ENCODE data around the gene RBM47.
A peak's percentile ranks its signal among the peaks of the same experiment; 100 is the strongest.

The RBM47 gene

GRCh38 chr4:40586729-40587128 is 42.9 kb downstream of the RBM47 start:
- DNase-seq (ENCODE audit: low spot score) = no peak

- no peak for DNase-seq (ENCODE audit: low spot score)
Measured at GRCh38 chr4:40586034-40586433, 43.6 kb downstream of the RBM47 start.

- DNase-seq (ENCODE audit: low spot score) = no peak
Measured at GRCh38 chr4:40585201-40585799, 44.4 kb downstream of the RBM47 start.

GRCh38 chr4:40584517-40585141 is 45.0 kb downstream of the RBM47 start:
- DNase-seq (ENCODE audit: low spot score) = no peak

GRCh38 chr4:40583850-40584439 is 45.7 kb downstream of the RBM47 start:
- DNase-seq (ENCODE audit: low spot score) = no peak

GRCh38 chr4:40582413-40582812 is 47.3 kb downstream of the RBM47 start:
- DNase-seq (ENCODE audit: low spot score) = no peak

- no peak for DNase-seq (ENCODE audit: low spot score)
Measured at GRCh38 chr4:40581254-40582140, 48.2 kb downstream of the RBM47 start.

- DNase-seq (ENCODE audit: low spot score) = no peak
Measured at GRCh38 chr4:40579983-40580382, 49.7 kb downstream of the RBM47 start.

- no peak for DNase-seq (ENCODE audit: low spot score)
Measured at GRCh38 chr4:40577588-40578253, 51.9 kb downstream of the RBM47 start.

GRCh38 chr4:40576651-40577480 is 52.8 kb downstream of the RBM47 start:
- peak; percentile 29 for DNase-seq (ENCODE audit: low spot score)

GRCh38 chr4:40575846-40576245 is 53.8 kb downstream of the RBM47 start:
- no peak for DNase-seq (ENCODE audit: low spot score)

GRCh38 chr4:40573593-40574311 is 55.9 kb downstream of the RBM47 start:
- DNase-seq (ENCODE audit: low spot score) = no peak

- DNase-seq (ENCODE audit: low spot score) = no peak
Measured at GRCh38 chr4:40572692-40573310, 56.9 kb downstream of the RBM47 start.

- DNase-seq (ENCODE audit: low spot score) = no peak
Measured at GRCh38 chr4:40571208-40571607, 58.5 kb downstream of the RBM47 start.

- DNase-seq (ENCODE audit: low spot score) = no peak
Measured at GRCh38 chr4:40570348-40571077, 59.2 kb downstream of the RBM47 start.

- DNase-seq (ENCODE audit: low spot score) = peak; percentile 43
Measured at GRCh38 chr4:40564815-40565483, 64.7 kb downstream of the RBM47 start.

GRCh38 chr4:40564004-40564403 is 65.7 kb downstream of the RBM47 start:
- no peak for DNase-seq (ENCODE audit: low spot score)

GRCh38 chr4:40563401-40563800 is 66.3 kb downstream of the RBM47 start:
- DNase-seq (ENCODE audit: low spot score) = no peak

- no peak for DNase-seq (ENCODE audit: low spot score)
Measured at GRCh38 chr4:40562681-40563080, 67.0 kb downstream of the RBM47 start.
